Activated CD8-positive, alpha-beta T cell treated with anti-CD3 and anti-CD28 coated beads for 36 hours (primary cell): ENCODE measurements around the gene ARG2. TPM values are rescaled to one million over a fixed set of nuclear protein-coding genes. Genes with fewer than 3 reads are reported as not detected.

Source experiments
- ATAC-seq: fragments of 200-7000 bp; cut with Tn5 transposase; one replicate; pipeline ENCODE4 v1.10.0; 2021; ENCODE audit warnings: mild to moderate bottlenecking, moderate library complexity
- CTCF ChIA-PET: fragments of 350-600 bp; sonication (Branson Sonifier 250); formaldehyde crosslinking; loops from one replicate; lab custom pipeline; 2021; ENCODE audit warnings: antibody characterized with exemption; lab: Charles Lee
- POLR2A ChIA-PET: fragments of 350-600 bp; sonication (Branson Sonifier 250); formaldehyde crosslinking; loops from one replicate; lab custom pipeline; 2021; ENCODE audit warnings: antibody characterized with exemption; lab: Charles Lee
- DNase-seq: peaks from one replicate; pipeline ENCODE4 v3.0.0-alpha.2; 2020
- H3K27ac Mint-ChIP-seq: one replicate; pipeline ENCODE4 v1.8.0; 2021; ENCODE audit warnings: mild to moderate bottlenecking, mixed read lengths
- H3K27me3 Mint-ChIP-seq: one replicate; pipeline ENCODE4 v1.8.0; 2021; ENCODE audit warnings: mixed read lengths
- H3K36me3 Mint-ChIP-seq: one replicate; pipeline ENCODE4 v1.8.0; 2021; ENCODE audit warnings: low read depth, mixed read lengths
- H3K4me1 Mint-ChIP-seq: one replicate; pipeline ENCODE4 v1.8.0; 2021; ENCODE audit warnings: low read depth, mixed read lengths
- H3K4me3 Mint-ChIP-seq: one replicate; pipeline ENCODE4 v1.8.0; 2021; ENCODE audit warnings: mild to moderate bottlenecking, moderate library complexity, mixed read lengths
- H3K9me3 Mint-ChIP-seq: one replicate; pipeline ENCODE4 v1.8.0; 2021; ENCODE audit warnings: mixed read lengths
- CTCF ChIP-seq: fragments of 200-600 bp; IDR thresholded peaks from one replicate; pipeline ENCODE4 v1.8.0; 2022; ENCODE audit warnings: antibody characterized with exemption, mild to moderate bottlenecking
- intact Hi-C: fragments of 100-400 bp; cut with micrococcal nuclease; formaldehyde crosslinking; loops from one replicate; pipeline ENCODE4 v1.10.0; 2022
- total RNA-seq, 2 experiments: library from RNA; stranded (reverse); gene quantifications; one replicate each; pipeline ENCODE4 v1.2.3, GENCODE V29; 2021

The ARG2 gene
- total RNA-seq, 2 experiments from 2014 or later = 9.9 TPM

GRCh38 chr14:67673451-67673850, 53.7 kb downstream of the ARG2 start:
- Mint-ChIP-seq H3K9me3 (no peaks in the 10 kb centered on the region), H3K4me1 (peaks cover 32% of the 10 kb centered on the region), H3K4me3 (peak overlapping the region; percentile 83), H3K27ac (peak overlapping the region; percentile 66), H3K36me3 (peaks cover 14% of the 10 kb centered on the region), H3K27me3 (no peaks in the 10 kb centered on the region)
- ChIA-PET CTCF (interaction anchor here (1.1 to 2.1 kb wide), 8 partner anchors 13 to 102 kb away, joined by 3 to 9 read pairs (median 4); no protein-coding TSS in a partner anchor), POLR2A (interaction anchor here (1.2 to 4.4 kb wide), 2 partner anchors 20 to 29 kb away, joined by 3 to 30 read pairs; partner anchors contain the start of gene RDH11)
- intact Hi-C loops = no loop called here
- no peak for DNase-seq
- no peak for ATAC-seq
- TF ChIP-seq CTCF = no peak

- ATAC-seq (peak; percentile 53), DNase-seq (peak; percentile 56)
- POLR2A ChIA-PET = interaction anchor here (0.6 to 4.4 kb wide), 3 partner anchors 20 to 163 kb away, joined by 3 to 30 read pairs (median 3); partner anchors contain the start of gene RDH11
- Mint-ChIP-seq H3K4me1 (peaks cover 26% of the 10 kb centered on the region), H3K27ac (peak overlapping the region; percentile 78), H3K9me3 (no peaks in the 10 kb centered on the region), H3K36me3 (peaks cover 18% of the 10 kb centered on the region), H3K27me3 (no peaks in the 10 kb centered on the region), H3K4me3 (peak overlapping the region; percentile 83)
- intact Hi-C loops = no loop called here
- TF ChIP-seq CTCF = no peak
- CTCF ChIA-PET = interaction anchor here (1.1 to 2.1 kb wide), 9 partner anchors 13 to 103 kb away, joined by 3 to 9 read pairs (median 4); no protein-coding TSS in a partner anchor
These were observed 54.4 kb downstream of the ARG2 start for GRCh38 chr14:67674139-67674479.

- Mint-ChIP-seq H3K9me3 (no peaks in the 10 kb centered on the region), H3K27me3 (no peaks in the 10 kb centered on the region), H3K27ac (peak within 1 kb of the TSS; percentile 84), H3K36me3 (peaks cover 20% of the 10 kb centered on the region), H3K4me1 (peaks cover 22% of the 10 kb centered on the region), H3K4me3 (peak within 1 kb of the TSS; percentile 83)
- DNase-seq (peak; percentile 79), ATAC-seq (peak; percentile 96)
- ChIA-PET POLR2A (interaction anchor here (0.6 to 4.4 kb wide), 6 partner anchors 16 to 181 kb away, joined by 3 to 30 read pairs (median 3); partner anchors contain the start of gene RDH11), CTCF (interaction anchor here (0.6 to 2.1 kb wide), 13 partner anchors 12 to 148 kb away, joined by 3 to 9 read pairs (median 4); partner anchors contain the start of gene PIGH)
- TF ChIP-seq CTCF = no peak
- intact Hi-C loops = no loop called here
These were observed 54.9 kb downstream of the ARG2 start, which contains the start of gene VTI1B for GRCh38 chr14:67674480-67675218. TSS of gene VTI1B (minus strand) at chr14:67674632. CDS start at chr14:67674489, 143 bp downstream.

- no peak for TF ChIP-seq CTCF
- CTCF ChIA-PET = interaction anchor here (0.6 to 1.2 kb wide), 5 partner anchors 29 to 148 kb away, joined by 3 to 4 read pairs (median 3); partner anchors contain the start of gene PIGH
- H3K9me3 Mint-ChIP-seq = no peaks in the 10 kb centered on the region
- intact Hi-C loops = no loop called here
- POLR2A ChIA-PET = interaction anchor here (1.1 to 4.4 kb wide), 3 partner anchors 16 to 25 kb away, joined by 3 to 30 read pairs (median 5); partner anchors contain the start of gene RDH11
- ATAC-seq (no peak), DNase-seq (no peak)
- peak overlapping the region; percentile 83 for H3K4me3 Mint-ChIP-seq
- H3K36me3 Mint-ChIP-seq = peaks cover 20% of the 10 kb centered on the region
- no peaks in the 10 kb centered on the region for H3K27me3 Mint-ChIP-seq
- H3K4me1 Mint-ChIP-seq = peaks cover 26% of the 10 kb centered on the region
- peak overlapping the region; percentile 84 for H3K27ac Mint-ChIP-seq
These were observed 55.5 kb downstream of the ARG2 start for GRCh38 chr14:67675219-67675582.
